ENCODE measurements around the gene CA5A.

CA5A gene

DNA sequence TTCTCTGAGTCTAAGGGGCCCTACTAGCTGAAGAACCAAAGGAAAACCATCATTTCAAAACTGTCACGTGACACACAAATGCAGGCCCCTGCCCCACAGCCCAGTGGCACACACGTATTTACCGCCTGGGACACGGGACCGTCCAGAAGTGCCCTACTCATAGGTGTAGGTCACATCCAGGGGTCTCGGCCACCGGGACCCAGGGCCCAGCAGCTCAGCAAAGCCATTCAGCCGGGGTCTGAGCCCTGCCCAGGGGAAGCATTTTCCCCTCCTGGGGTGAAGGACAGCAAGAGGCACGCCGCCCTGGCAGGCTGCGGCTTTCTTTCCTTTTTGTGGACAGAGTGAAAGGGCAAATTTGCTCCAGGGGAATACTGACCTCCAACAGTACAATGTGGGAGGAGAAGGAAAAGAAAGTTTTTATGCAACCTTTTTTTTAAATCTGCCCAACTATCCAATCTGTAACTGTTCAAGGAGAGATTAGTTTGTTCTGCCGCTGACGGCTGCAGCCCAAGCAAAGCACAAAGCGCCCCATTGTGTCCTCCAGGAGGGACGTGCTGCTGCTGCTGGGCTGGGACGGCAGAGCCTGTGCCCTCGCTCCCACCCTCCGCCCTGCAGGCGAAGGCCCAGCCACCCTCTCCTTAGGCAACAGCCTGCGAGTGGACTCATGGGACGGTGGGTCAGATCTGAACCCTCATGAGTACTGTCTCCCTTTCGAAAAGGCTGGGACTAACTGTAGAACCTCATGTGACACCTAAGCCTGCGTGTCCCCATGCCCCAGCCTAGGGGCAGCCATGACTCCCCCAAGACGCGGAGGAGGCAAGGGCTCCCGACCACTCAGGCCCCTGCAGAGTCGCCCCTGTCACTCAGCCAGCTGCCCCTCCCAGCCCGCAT lies 88.3 kb downstream of the CA5A start:
- no peak overlapping the region for H3K4me3 ChIP-seq (ENCODE audit: low read length)
- no peak for DNase-seq (ENCODE audit: low read depth)
- TF ChIP-seq, protein P1, sequence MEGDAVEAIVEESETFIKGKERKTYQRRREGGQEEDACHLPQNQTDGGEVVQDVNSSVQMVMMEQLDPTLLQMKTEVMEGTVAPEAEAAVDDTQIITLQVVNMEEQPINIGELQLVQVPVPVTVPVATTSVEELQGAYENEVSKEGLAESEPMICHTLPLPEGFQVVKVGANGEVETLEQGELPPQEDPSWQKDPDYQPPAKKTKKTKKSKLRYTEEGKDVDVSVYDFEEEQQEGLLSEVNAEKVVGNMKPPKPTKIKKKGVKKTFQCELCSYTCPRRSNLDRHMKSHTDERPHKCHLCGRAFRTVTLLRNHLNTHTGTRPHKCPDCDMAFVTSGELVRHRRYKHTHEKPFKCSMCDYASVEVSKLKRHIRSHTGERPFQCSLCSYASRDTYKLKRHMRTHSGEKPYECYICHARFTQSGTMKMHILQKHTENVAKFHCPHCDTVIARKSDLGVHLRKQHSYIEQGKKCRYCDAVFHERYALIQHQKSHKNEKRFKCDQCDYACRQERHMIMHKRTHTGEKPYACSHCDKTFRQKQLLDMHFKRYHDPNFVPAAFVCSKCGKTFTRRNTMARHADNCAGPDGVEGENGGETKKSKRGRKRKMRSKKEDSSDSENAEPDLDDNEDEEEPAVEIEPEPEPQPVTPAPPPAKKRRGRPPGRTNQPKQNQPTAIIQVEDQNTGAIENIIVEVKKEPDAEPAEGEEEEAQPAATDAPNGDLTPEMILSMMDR (IDR thresholded peaks at IDR 0.05; ENCODE audit: insufficient read depth, low read depth, low read length, missing control alignments), result no peak

DNA sequence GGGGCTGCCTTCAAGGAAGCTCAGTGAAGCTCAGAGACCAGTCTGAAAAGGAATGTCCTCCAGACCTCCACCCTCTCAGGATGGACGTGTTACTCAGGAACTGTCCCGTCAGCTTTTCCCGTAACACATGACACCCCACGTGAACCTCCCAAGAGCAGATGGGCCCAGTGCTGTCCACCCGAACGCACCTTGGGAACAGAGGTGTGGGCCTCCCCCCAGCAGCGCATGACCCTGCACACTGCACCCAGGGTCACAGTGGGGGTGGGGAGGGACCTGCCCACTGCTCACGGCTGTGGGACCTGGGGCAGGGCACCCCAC lies 88.9 kb downstream of the CA5A start:
- DNase-seq (ENCODE audit: low read depth), result no peak
- TF ChIP-seq, protein P1 (IDR thresholded peaks at IDR 0.05; ENCODE audit: insufficient read depth, low read depth, low read length, missing control alignments), result no peak
- H3K4me3 ChIP-seq (ENCODE audit: low read length), result no peak overlapping the region

DNA sequence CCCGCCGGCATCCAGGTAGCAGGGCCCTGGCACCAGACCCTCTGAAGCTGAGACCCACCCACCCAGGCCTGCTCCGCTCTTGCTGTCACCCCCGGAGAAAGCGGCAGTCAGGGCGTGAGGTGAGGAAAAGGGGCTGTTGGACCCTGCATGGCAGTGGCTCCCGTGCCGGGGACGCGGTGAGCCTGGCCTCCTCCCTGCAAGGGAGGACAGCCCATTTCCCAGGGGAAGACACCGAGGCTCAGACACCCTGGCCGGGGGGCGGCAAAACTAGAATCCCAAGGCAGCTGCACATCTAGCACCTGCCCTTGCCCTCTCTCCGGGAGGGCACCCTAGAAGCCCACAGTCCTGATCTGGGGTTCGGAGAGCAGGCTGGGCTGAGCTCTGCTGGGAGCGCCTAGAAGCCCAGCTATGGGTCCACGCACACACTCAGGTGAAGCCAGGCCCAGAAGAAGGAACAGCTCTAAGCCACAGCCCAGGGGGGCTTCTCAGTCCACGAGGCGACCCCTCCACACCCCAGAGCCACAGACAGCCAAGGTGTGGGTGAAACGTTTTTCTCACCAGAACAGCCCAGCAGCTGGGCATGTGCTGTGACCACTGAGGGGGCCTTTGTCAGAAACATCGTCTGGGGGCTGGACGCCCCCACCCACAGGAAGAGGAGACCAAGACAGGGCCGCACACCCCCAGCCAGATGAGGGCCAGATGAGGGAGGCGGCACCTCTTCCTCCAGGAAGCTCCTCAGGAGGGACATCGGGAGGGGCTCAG lies 89.4 kb downstream of the CA5A start:
- TF ChIP-seq, protein P1 (IDR thresholded peaks at IDR 0.05; ENCODE audit: insufficient read depth, low read depth, low read length, missing control alignments), result no peak
- no peak overlapping the region for H3K4me3 ChIP-seq (ENCODE audit: low read length)
- DNase-seq (ENCODE audit: low read depth), result no peak

DNA sequence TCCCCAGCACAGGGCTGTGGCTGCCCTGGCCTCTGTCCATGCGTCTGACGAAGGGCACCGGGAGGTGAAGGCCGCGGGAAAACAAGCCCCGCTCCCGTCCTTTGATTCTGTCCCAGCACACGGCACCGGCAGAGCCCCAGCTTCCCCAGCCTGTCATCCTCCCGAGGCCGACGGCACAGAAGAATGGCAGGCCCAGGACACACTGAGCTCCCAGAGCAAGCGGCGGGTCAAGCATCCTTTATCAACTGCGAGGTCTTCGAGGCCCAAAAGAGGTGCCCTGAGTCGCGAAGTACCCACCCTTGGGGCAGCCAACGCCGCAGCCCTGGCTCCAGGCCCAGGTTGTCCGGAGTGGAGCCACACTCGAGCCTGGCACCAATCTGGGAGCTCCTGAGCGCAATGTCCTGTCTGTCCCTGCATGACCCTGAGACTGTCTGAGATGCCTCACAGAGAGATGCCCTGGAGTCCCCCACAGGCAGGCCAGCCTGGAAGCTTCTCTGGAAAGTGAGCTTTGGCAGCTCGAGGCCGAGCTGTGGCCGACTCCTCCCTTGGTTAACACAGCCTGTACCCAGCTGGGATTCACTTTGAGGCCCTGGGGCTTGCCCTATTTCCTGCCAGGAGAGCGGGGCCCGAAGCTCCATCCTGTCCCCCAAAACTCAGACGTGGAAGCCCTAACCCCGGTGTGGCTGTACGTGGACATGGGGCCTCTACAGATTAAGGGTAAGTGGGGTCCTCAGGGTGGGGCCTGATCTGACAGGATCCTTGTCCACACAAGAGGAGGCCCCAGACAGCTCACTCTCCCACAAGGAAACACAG lies 90.3 kb downstream of the CA5A start:
- H3K4me3 ChIP-seq (ENCODE audit: low read length), result no peak overlapping the region
- TF ChIP-seq, protein P1 (IDR thresholded peaks at IDR 0.05; ENCODE audit: insufficient read depth, low read depth, low read length, missing control alignments), result no peak
- DNase-seq (ENCODE audit: low read depth), result no peak

DNA sequence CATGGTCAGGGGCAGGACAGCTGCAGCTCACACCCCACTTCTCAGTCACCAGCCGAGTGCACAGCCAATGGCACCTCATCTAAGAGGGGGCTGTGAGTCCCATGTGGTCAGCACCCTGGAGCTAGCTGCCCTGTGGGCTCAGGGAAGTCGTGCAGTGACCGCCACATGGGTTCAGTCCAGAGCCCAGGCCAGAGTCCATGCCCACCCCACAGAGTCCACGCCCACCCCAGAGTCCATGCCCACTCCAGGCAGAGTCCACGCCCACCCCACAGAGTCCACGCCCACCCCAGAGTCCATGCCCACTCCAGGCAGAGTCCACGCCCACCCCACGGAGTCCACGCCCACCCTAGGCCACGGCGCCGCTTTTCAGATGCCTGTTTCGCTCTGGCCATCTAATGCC lies 91.1 kb downstream of the CA5A start:
- no peak overlapping the region for H3K4me3 ChIP-seq (ENCODE audit: low read length)
- TF ChIP-seq, protein P1 (IDR thresholded peaks at IDR 0.05; ENCODE audit: insufficient read depth, low read depth, low read length, missing control alignments), result no peak
- DNase-seq (ENCODE audit: low read depth), result no peak

DNA sequence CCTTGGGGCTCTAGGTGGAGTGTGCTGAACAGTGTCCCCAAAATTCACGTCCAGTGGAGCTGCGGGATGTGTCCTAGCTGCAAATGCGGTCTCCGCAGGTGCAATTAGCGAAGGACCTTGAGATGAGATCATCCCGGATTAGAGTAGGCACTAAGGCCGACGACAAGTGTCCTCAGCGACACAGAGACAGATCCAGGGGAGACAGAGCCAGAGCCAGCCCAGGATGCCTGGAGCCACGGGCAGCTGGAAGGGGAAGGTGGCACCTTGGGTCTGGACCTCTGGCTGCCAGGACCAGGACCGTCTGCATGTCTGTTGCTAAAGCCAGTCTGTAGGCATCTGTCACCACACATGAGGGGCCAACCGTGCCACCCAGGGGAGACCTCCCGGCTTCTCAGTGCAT lies 91.5 kb downstream of the CA5A start:
- no peak for DNase-seq (ENCODE audit: low read depth)
- TF ChIP-seq, protein P1 (IDR thresholded peaks at IDR 0.05; ENCODE audit: insufficient read depth, low read depth, low read length, missing control alignments), result no peak
- no peak overlapping the region for H3K4me3 ChIP-seq (ENCODE audit: low read length)
